ENCODE measurements around the gene COPG1. TPM values are rescaled to one million over a fixed set of nuclear protein-coding genes. Genes with fewer than 3 reads are reported as not detected.

COPG1 gene
- total RNA-seq, 4 donors from 2014 or later = 64.6 to 95.8 (median 74.0) TPM

DNA sequence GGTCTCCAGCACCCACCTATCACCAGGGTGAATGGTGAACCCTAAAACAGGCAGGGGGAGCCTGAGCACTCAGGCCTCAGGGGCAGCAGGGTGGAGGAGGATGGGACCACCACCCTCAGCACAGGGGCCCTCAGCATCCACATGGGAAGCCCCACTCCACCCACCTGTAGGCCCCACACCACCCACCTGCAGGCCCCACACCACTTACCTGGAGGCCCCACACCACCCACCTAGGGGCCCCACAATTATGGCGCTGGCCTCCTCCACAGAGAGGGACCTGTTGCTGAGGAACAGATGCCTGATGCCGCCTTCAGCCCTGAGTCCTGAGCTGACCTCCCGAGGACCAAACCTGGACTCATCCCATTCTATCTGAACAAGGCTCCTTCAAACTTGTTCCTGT lies 76.0 kb downstream of the COPG1 start:
- TF ChIP-seq POLR2AphosphoS5 (IDR thresholded peaks at IDR 0.05) = no peak
- TF ChIP-seq EP300 (IDR thresholded peaks at IDR 0.05) = no peak
- no peak for TF ChIP-seq CTCF (IDR thresholded peaks at IDR 0.05)
- TF ChIP-seq POLR2A (IDR thresholded peaks at IDR 0.05) = no peak
- Histone ChIP-seq H3K27me3 (no peaks in the 10 kb centered on the region), H3K36me3 (peaks cover 0 to 45% of the 10 kb centered on the region in 2 donors), H3K4me1 (no peaks in the 10 kb centered on the region), H3K27ac (no peak overlapping the region), H3K4me3 (no peak overlapping the region), H3K9me3 (no peaks in the 10 kb centered on the region)
- WGBS, 2 donors (ENCODE audit: low coverage in 1 of 2) = 88% methylated on average over 3 of the region's 3 CpGs; no CpG with 5 or more reads in 1 of the 2 donors
- ATAC-seq = no peak

GRCh38 chr3:129326138-129326537 lies 76.7 kb downstream of the COPG1 start:
- peaks cover 0 to 37% of the 10 kb centered on the region in 2 donors for H3K36me3 ChIP-seq
- no peak overlapping the region for H3K4me3 ChIP-seq
- ATAC-seq = no peak
- WGBS, 2 donors (ENCODE audit: low coverage in 1 of 2) = no CpG with 5 or more reads among the region's 12 CpGs
- no peak for TF ChIP-seq POLR2AphosphoS5 (IDR thresholded peaks at IDR 0.05)
- TF ChIP-seq EP300 (IDR thresholded peaks at IDR 0.05) = no peak
- no peak for TF ChIP-seq CTCF (IDR thresholded peaks at IDR 0.05)
- TF ChIP-seq POLR2A (IDR thresholded peaks at IDR 0.05) = no peak
- H3K27ac ChIP-seq = no peak overlapping the region
- H3K4me1 ChIP-seq = no peaks in the 10 kb centered on the region
- no peaks in the 10 kb centered on the region for H3K27me3 ChIP-seq
- no peaks in the 10 kb centered on the region for H3K9me3 ChIP-seq

DNA sequence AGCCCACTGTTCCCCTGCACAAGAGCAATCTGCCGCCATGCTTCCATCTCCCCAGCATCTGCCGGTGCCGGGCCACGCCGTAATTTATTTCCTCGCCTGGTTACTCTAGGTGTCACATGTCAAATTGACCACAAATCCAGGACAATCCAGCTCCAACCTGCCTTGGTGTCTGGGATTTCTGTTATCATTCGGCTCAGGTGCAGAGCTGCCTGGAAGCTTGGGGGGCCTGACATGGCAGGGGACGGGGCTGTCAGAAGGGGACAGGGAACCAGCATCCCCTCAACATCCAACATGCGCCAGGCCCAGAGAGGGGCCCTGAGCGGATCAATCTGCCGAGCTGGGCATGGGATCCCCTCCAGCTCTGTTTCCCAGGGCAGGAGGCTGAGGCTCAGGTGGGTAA lies 77.2 kb downstream of the COPG1 start:
- 95 to 100% methylated on average over 2 to 11 of the region's 11 CpGs for WGBS, 2 donors (ENCODE audit: low coverage in 1 of 2)
- H3K4me3 ChIP-seq = no peak overlapping the region

More for the DNA sequence above, 77.2 kb downstream of the COPG1 start:
- H3K4me1 ChIP-seq = no peaks in the 10 kb centered on the region
- no peaks in the 10 kb centered on the region for H3K27me3 ChIP-seq
- no peak overlapping the region for H3K27ac ChIP-seq
- no peak for TF ChIP-seq CTCF (IDR thresholded peaks at IDR 0.05)
- no peak for TF ChIP-seq POLR2A (IDR thresholded peaks at IDR 0.05)
- no peak for TF ChIP-seq EP300 (IDR thresholded peaks at IDR 0.05)
- TF ChIP-seq POLR2AphosphoS5 (IDR thresholded peaks at IDR 0.05) = no peak
- ATAC-seq = no peak
- H3K36me3 ChIP-seq = peaks cover 0 to 33% of the 10 kb centered on the region in 2 donors
- no peaks in the 10 kb centered on the region for H3K9me3 ChIP-seq

Small RNA genes within 50 kb of the gene (small RNA-seq; reads per million reads assigned to genes)
- gene MIR6826 (0 to 0.18 (median 0) reads per million in 4 donors), gene RPS27P12 (0 reads per million in 4 donors)

Other genes with a start within 250 kb of the COPG1 start
- gene EFCC1, start 248.3 kb upstream of the COPG1 start, total RNA-seq = 10 to 100 TPM in 1 of 4 donors, 1 to 10 TPM in 3; 4.8 to 10.3 (median 6.5) TPM
- not detected for gene GP9, start 188.8 kb upstream of the COPG1 start, total RNA-seq
- 10 to 100 TPM; 10.3 to 17.9 (median 15.7) TPM for gene RAB43, start 127.8 kb upstream of the COPG1 start, total RNA-seq
- gene ISY1, start 88.5 kb upstream of the COPG1 start, total RNA-seq = 10 to 100 TPM; 22.6 to 30.4 (median 25.7) TPM
- 100 to 1,000 TPM; 420 to 667 (median 590) TPM for gene CNBP, start 65.7 kb upstream of the COPG1 start, total RNA-seq
- 10 to 100 TPM; 25.3 to 35.7 (median 30.2) TPM for gene HMCES, start 29.3 kb downstream of the COPG1 start, total RNA-seq
- gene EFCAB12, start 179.0 kb downstream of the COPG1 start, total RNA-seq = under 1 TPM in 2 of 4 donors, not detected in 2; 0.08 to 0.47 TPM
- 10 to 100 TPM; 11.4 to 38.6 (median 18.8) TPM for gene MBD4, start 190.3 kb downstream of the COPG1 start, total RNA-seq
- gene IFT122, start 190.6 kb downstream of the COPG1 start, total RNA-seq = 10 to 100 TPM; 18.1 to 38.3 (median 26.8) TPM